IMR-90 (cell line): Measurements from ENCODE around the gene MFSD2A.
"Not testable (repeated sequence)": the region's sequence is repeated elsewhere in the genome, so short reads cannot be mapped to it uniquely, and the experiment has no call there.

Experiments
- BHLHE40 ChIP-seq: fragments of 150-350 bp; IDR thresholded peaks from 2 replicates; pipeline ENCODE4 v1.6.1; 2016; ENCODE audit warnings: mild to moderate bottlenecking, low read depth, low read length
- CHD1 ChIP-seq: IDR thresholded peaks from 2 replicates; pipeline ENCODE4 v1.6.1; 2012; ENCODE audit warnings: low read depth, low read length, improper control_type of control experiment
- ELK1 ChIP-seq: fragments of 150-350 bp; IDR thresholded peaks from 2 replicates; pipeline ENCODE4 v1.6.1; 2016; ENCODE audit warnings: low read depth, mild to moderate bottlenecking, low read length, moderate library complexity, borderline replicate concordance
- FOS ChIP-seq: fragments of 150-350 bp; IDR thresholded peaks from 2 replicates; pipeline ENCODE4 v1.6.1; 2016; ENCODE audit warnings: low read depth, low read length
- MAFK ChIP-seq: IDR thresholded peaks from 2 replicates; pipeline ENCODE4 v1.6.1; 2012; ENCODE audit warnings: low read depth, low read length, improper control_type of control experiment
- MAZ ChIP-seq: IDR thresholded peaks from 2 replicates; pipeline ENCODE4 v1.6.1; 2012; ENCODE audit warnings: low read depth, mild to moderate bottlenecking, low read length, improper control_type of control experiment, moderate library complexity, borderline replicate concordance
- MXI1 ChIP-seq: IDR thresholded peaks from 2 replicates; pipeline ENCODE4 v1.6.1; 2012; ENCODE audit warnings: low read depth, mild to moderate bottlenecking, low read length, moderate library complexity, borderline replicate concordance
- POLR2A ChIP-seq: IDR thresholded peaks from 2 replicates; pipeline ENCODE4 v1.6.1; 2012; ENCODE audit warnings: mild to moderate bottlenecking, low read depth, low read length
- RAD21 ChIP-seq: IDR thresholded peaks from 2 replicates; pipeline ENCODE4 v1.6.1; 2012; ENCODE audit warnings: low read length, improper control_type of control experiment
- RCOR1 ChIP-seq: IDR thresholded peaks from 2 replicates; pipeline ENCODE4 v1.6.1; 2012; ENCODE audit warnings: mild to moderate bottlenecking, low read length, improper control_type of control experiment; ENCODE audit not compliant: insufficient replicate concordance
- RFX5 ChIP-seq: IDR thresholded peaks from 2 replicates; pipeline ENCODE4 v1.8.0; 2012; ENCODE audit warnings: low read depth, mild to moderate bottlenecking, low read length, moderate library complexity
- SMC3 ChIP-seq: fragments of 150-350 bp; IDR thresholded peaks from 2 replicates; pipeline ENCODE4 v1.6.1; 2016; ENCODE audit warnings: low read depth, mild to moderate bottlenecking, antibody characterized with exemption, low read length, moderate library complexity
- TF ChIP-seq, protein P1 (sequence below): conservative IDR thresholded peaks from 2 replicates; pipeline ENCODE4 v1.5.1; 2012; ENCODE audit warnings: mild to moderate bottlenecking, low read depth, low read length, improper control_type of control experiment
- TF ChIP-seq, protein P2 (sequence below): fragments of 150-350 bp; IDR thresholded peaks from 2 replicates; pipeline ENCODE4 v1.6.1; 2017; ENCODE audit warnings: mild to moderate bottlenecking, antibody characterized with exemption, low read length, low read depth

DNA sequence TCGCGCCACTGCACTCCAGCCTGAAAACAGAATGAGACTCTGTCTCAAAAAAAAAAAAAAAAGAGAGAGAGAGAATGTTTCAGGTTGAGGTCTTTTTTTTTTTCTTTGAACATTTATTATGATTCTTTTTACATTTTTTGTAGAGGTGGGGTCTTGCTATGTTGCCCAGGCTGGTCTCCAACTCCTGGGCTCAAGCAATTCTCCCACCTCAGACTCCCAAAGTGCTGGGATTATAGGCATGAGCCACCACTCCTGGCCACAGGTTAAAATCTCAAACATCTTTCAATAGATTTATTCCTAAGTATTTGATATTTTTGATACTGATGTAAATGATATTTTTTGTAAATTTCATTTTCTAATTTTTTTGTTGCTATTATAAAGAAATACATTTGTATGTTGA lies 29.5 kb downstream of the MFSD2A start:
- TF ChIP-seq, protein P1, sequence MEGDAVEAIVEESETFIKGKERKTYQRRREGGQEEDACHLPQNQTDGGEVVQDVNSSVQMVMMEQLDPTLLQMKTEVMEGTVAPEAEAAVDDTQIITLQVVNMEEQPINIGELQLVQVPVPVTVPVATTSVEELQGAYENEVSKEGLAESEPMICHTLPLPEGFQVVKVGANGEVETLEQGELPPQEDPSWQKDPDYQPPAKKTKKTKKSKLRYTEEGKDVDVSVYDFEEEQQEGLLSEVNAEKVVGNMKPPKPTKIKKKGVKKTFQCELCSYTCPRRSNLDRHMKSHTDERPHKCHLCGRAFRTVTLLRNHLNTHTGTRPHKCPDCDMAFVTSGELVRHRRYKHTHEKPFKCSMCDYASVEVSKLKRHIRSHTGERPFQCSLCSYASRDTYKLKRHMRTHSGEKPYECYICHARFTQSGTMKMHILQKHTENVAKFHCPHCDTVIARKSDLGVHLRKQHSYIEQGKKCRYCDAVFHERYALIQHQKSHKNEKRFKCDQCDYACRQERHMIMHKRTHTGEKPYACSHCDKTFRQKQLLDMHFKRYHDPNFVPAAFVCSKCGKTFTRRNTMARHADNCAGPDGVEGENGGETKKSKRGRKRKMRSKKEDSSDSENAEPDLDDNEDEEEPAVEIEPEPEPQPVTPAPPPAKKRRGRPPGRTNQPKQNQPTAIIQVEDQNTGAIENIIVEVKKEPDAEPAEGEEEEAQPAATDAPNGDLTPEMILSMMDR = not testable (repeated sequence)
- TF ChIP-seq POLR2A, RCOR1, FOS, RAD21, BHLHE40, MAFK, RFX5, ELK1, SMC3, MAZ, CHD1, MXI1: not testable (repeated sequence)
- TF ChIP-seq, protein P2, sequence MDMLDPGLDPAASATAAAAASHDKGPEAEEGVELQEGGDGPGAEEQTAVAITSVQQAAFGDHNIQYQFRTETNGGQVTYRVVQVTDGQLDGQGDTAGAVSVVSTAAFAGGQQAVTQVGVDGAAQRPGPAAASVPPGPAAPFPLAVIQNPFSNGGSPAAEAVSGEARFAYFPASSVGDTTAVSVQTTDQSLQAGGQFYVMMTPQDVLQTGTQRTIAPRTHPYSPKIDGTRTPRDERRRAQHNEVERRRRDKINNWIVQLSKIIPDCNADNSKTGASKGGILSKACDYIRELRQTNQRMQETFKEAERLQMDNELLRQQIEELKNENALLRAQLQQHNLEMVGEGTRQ = not testable (repeated sequence)
